ENCODE data around the gene DCST2.

The DCST2 gene

GRCh38 chr1:155008015-155008941 is 25.3 kb downstream of the DCST2 start:
- no peak for DNase-seq

- DNase-seq, result no peak
These were observed 26.2 kb downstream of the DCST2 start for GRCh38 chr1:155007251-155007828.

- peak in 1 of 2 experiments; percentile 13 for DNase-seq
These were observed 26.9 kb downstream of the DCST2 start for GRCh38 chr1:155006601-155007101.

GRCh38 chr1:155005076-155006011 is 28.2 kb downstream of the DCST2 start:
- DNase-seq, result no peak

- no peak for DNase-seq
These were observed 29.1 kb downstream of the DCST2 start for GRCh38 chr1:155004352-155005075.

- no peak for DNase-seq
These were observed 29.7 kb downstream of the DCST2 start for GRCh38 chr1:155003766-155004351.

- no peak for DNase-seq
These were observed 30.3 kb downstream of the DCST2 start for GRCh38 chr1:155003227-155003765.

GRCh38 chr1:155002464-155003226 is 30.9 kb downstream of the DCST2 start, which contains the start of gene ZBTB7B:
Gene ZBTB7B (plus strand): TSS chr1:155002802. CDS start chr1:155014661, 11,859 bp downstream.
- no peak for DNase-seq

- peak; percentile 98 for DNase-seq
These were observed 31.7 kb downstream of the DCST2 start for GRCh38 chr1:155001675-155002463.

GRCh38 chr1:155001425-155001674 is 32.2 kb downstream of the DCST2 start:
- DNase-seq, result no peak

- peak in 1 of 2 experiments; percentile 27 for DNase-seq
These were observed 32.7 kb downstream of the DCST2 start for GRCh38 chr1:155000726-155001424.

- DNase-seq, result no peak
These were observed 33.2 kb downstream of the DCST2 start for GRCh38 chr1:155000411-155000725.

- no peak for DNase-seq
These were observed 33.8 kb downstream of the DCST2 start for GRCh38 chr1:154999571-155000410.

- peak in 1 of 2 experiments; percentile 31 for DNase-seq
These were observed 34.6 kb downstream of the DCST2 start for GRCh38 chr1:154998818-154999570.

GRCh38 chr1:154998201-154998780 is 35.3 kb downstream of the DCST2 start:
- DNase-seq, result no peak

GRCh38 chr1:154996966-154997701 is 36.4 kb downstream of the DCST2 start:
- no peak for DNase-seq
